AG09319 (cell line): ENCODE results near the gene PMM1.

Experiments used
- DNase-seq: peaks from one replicate; pipeline ENCODE4 v3.0.0-alpha.2; 2010; ENCODE audit warnings: low read depth; ENCODE audit errors: extremely low read depth
- TF ChIP-seq, protein P1 (sequence below): IDR thresholded peaks from 2 replicates; pipeline ENCODE4 v1.5.1; 2011; ENCODE audit warnings: low read depth, mild to moderate bottlenecking, inconsistent platforms, low read length, moderate library complexity

PMM1 gene

DNA sequence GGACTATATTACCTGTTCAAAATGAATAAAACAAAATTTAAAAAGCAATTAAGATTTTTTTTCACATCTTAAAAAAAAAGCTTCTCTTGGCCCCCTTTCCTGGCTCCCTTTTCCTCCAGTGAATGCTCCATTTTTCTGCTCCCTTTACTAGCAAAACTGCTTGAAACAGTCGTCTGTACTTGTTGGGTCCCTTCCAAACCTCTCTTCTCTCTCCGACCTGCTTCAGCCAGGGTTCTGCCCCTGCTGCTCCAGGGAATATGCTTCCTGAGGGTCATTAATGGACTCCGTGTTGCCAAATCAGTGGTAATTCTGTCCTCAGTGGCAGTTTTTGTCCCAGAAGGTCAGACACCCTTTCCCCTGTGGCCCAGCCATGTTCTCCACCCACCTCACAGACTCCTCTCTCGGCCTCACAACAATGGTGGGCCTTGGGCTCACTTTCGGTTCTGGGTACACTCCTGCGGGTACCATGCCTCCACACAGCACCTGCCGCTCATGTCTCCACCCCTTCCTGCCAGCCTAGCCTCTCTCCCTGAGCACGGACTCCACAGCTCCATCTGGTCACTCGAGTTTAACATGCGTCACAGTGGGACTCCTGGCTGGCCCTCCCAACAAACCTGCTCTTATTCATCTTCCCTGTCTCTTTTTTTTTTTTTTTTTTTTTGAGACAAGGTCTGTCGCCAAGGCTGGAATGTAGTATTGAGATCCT is 37.6 kb downstream of the PMM1 start:
- no peak for DNase-seq

DNA sequence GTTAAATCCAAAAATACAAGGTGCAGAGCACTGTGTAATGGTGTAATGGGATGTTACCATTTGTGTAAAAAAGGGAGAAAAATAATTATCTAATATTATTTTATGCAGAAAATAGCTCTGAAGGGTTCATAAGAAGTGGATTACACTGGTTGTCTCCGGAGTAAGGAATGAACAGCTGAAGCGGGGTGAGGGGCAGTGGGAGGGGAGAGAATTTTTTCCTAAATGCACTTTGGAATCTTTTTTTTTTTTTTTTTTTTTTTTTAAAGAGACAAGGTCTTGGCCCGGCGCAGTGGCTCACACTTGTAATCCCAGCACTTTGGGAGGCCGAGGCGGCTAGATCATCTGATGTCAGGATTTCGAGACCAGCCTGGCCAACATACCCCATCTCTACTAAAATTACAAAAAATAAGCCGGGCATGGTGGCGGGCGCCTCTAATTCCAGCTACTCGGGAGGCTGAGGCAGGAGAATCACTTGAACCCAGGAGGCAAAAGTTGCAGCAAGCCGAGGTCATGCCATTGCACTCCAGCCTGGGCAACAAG is 38.6 kb downstream of the PMM1 start:
- DNase-seq: no peak
- TF ChIP-seq, protein P1, sequence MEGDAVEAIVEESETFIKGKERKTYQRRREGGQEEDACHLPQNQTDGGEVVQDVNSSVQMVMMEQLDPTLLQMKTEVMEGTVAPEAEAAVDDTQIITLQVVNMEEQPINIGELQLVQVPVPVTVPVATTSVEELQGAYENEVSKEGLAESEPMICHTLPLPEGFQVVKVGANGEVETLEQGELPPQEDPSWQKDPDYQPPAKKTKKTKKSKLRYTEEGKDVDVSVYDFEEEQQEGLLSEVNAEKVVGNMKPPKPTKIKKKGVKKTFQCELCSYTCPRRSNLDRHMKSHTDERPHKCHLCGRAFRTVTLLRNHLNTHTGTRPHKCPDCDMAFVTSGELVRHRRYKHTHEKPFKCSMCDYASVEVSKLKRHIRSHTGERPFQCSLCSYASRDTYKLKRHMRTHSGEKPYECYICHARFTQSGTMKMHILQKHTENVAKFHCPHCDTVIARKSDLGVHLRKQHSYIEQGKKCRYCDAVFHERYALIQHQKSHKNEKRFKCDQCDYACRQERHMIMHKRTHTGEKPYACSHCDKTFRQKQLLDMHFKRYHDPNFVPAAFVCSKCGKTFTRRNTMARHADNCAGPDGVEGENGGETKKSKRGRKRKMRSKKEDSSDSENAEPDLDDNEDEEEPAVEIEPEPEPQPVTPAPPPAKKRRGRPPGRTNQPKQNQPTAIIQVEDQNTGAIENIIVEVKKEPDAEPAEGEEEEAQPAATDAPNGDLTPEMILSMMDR: no peak

More for the DNA sequence above, 37.6 kb downstream of the PMM1 start:
- TF ChIP-seq, protein P1: no peak

DNA sequence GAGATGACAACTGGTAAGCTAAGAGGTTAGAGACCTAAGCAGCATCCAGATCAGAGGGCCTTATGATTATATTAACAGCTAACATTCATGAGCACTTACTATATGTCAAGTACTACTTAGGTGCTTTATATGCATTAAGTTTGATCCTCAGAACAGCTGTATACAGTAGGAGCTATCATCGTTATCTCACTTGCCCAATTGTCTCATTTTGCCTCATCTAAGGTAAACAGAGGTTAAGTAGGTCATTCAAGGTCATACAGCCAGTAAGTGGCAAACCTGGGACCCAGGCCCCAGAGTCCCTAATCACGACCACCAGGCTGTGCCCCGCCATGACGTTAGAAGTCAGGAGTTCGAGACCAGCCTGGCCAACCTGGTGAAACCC is 40.8 kb downstream of the PMM1 start:
- TF ChIP-seq, protein P1: no peak

DNA sequence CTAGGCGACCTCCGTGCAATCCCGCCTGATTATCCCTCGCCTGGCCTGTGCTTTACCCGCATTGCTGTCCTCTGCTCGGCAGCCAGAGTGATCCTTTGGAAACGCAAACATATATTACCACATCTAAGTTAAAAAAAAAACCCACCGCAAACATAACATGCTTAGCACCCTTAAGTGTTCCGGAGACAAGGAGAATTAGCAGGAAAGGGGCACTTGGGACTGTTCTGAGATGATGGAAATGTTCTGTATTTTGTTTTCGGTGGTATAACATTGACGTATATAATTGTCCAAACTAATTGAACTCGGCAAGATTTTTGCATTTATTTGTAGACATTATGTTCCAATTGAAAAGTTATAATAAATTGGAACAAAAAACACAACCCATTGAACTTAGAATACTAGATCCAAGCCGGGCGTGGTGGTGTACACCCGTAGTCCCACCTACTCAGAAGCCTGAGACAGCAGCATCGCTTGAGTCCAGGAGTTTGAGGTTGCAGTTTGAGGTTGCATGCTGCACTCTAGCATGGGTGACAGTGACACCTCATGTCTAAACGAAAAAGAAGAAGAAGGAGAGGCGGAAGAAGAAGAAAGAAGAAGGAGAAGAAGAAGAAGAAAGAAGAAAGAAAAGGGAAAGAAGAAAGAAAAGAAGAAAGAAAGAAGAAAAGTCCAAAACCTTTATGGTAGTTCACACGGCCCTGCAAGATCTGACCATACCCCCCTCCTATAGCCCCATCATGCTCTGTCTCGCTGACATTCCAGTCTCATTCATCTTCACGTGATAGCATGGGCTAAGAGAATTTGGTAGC is 44.8 kb downstream of the PMM1 start:
- TF ChIP-seq, protein P1: no peak
- DNase-seq: no peak

More for the DNA sequence above, 40.8 kb downstream of the PMM1 start:
- DNase-seq: no peak

DNA sequence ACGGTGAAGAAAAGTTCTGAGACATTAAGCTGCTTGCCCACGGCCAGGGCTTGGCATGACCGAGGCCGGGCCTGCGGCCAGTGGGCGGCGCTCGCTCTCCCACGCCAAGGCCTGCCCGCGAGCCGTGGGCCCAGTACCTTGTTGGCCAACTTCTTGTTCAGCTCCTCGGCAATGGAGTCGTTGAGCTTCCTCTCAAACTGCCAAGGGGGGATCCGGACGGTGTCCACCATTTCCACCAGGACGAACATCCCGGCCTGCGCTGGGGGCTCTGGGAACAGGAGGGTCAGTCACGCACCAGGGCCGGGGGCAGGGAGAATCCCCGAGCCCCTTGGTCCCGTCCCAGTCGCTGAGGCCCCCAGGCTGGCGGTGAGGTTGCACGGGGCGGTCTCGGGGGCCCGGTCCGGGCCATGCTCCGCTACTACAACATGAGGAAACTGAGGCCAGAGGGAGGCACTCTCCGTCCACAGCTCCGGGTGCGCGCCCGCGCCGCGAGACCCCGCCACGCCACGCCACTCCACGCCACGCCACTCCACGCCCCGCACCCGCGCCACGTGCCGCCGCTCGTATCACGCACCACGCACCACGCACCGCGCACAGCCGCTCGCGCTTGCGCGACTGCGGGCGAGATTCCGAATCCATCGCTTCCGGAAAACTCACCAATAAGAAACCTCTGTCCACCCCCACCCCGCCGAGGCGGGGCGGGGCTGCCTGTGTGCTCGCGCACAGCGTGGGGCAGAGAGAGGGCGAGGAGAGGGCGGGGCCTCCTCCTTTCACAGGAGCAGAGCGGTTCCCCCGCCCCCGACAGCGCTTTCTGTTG is 45.6 kb downstream of the PMM1 start, which contains the start of gene POLR3H:
Gene POLR3H (minus strand): TSS at position 617 of the 817 bp plus-strand sequence. CDS start 369 bp downstream, at position 248.
- TF ChIP-seq, protein P1: peak; percentile 71
- peak; percentile 94 for DNase-seq

DNA sequence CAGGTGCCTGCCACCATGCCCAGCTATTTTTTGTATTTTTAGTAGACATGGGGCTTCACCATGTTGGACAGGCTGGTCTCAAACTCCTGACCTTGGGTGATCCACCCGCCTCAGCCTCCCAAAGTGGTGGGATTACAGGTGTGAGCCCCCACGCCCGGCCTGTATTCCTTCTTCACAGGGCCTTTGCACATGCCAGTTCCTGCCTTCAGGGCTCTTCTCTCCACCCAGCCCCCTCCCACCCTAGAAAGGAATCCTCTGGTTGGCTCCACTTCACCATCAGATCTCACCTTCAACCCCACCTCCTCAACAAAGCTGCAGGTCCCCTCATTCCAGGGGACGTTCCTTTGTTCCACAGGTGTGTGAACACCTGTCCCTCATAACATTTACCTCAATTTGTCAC is 47.4 kb downstream of the PMM1 start:
- TF ChIP-seq, protein P1: no peak
- DNase-seq: no peak
